LNCaP clone FGC (cell line): ENCODE results near the gene SCPEP1.
"Not testable (repeated sequence)": the region's sequence is repeated elsewhere in the genome, so short reads cannot be mapped to it uniquely, and the experiment has no call there.

Experiments
- DNase-seq: peaks from one replicate; pipeline ENCODE4 v3.0.0-alpha.2; 2011; ENCODE audit warnings: low read depth
- H3K4me3 ChIP-seq: 2 replicates; pipeline ENCODE4 v1.5.1; 2011; ENCODE audit warnings: mild to moderate bottlenecking, low read depth, low read length, control low read depth
- TF ChIP-seq, protein P1 (sequence below): IDR thresholded peaks from 2 replicates; pipeline ENCODE4 v1.5.1; 2012; ENCODE audit warnings: mild to moderate bottlenecking; ENCODE audit not compliant: control insufficient read depth, insufficient read depth; ENCODE audit errors: extremely low read depth

The SCPEP1 gene

GRCh38 chr17:56934280-56934679 lies 43.7 kb upstream of the SCPEP1 start:
- TF ChIP-seq, protein P1, sequence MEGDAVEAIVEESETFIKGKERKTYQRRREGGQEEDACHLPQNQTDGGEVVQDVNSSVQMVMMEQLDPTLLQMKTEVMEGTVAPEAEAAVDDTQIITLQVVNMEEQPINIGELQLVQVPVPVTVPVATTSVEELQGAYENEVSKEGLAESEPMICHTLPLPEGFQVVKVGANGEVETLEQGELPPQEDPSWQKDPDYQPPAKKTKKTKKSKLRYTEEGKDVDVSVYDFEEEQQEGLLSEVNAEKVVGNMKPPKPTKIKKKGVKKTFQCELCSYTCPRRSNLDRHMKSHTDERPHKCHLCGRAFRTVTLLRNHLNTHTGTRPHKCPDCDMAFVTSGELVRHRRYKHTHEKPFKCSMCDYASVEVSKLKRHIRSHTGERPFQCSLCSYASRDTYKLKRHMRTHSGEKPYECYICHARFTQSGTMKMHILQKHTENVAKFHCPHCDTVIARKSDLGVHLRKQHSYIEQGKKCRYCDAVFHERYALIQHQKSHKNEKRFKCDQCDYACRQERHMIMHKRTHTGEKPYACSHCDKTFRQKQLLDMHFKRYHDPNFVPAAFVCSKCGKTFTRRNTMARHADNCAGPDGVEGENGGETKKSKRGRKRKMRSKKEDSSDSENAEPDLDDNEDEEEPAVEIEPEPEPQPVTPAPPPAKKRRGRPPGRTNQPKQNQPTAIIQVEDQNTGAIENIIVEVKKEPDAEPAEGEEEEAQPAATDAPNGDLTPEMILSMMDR, result no peak
- no peak for DNase-seq
- no peak overlapping the region for H3K4me3 ChIP-seq

GRCh38 chr17:56935461-56935860 lies 42.5 kb upstream of the SCPEP1 start:
- TF ChIP-seq, protein P1, result no peak

GRCh38 chr17:56936697-56937322 lies 41.1 kb upstream of the SCPEP1 start:
- H3K4me3 ChIP-seq, result no peak overlapping the region
- no peak for DNase-seq
- TF ChIP-seq, protein P1, result no peak

More at GRCh38 chr17:56935461-56935860, 42.5 kb upstream of the SCPEP1 start:
- no peak overlapping the region for H3K4me3 ChIP-seq
- no peak for DNase-seq

DNA sequence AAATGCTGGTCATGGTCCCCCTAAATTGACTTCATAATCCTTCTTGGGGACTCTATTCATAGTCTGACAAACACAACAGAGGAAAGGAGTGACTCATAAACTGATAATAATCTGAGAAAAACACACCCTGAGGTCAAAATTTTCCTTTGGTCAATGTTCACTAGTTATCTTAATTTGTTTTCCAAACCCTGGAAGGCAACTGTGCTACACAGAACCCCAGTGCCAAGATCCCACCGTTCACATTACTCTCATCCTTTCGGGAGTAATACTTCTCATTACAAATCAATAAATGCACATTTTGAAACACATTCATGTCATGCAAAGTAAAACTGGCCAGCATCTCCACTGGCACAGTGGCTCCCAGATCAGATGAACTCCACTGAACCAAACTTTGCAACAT lies 40.2 kb upstream of the SCPEP1 start:
- H3K4me3 ChIP-seq, result no peak overlapping the region
- TF ChIP-seq, protein P1, result no peak
- DNase-seq, result no peak

GRCh38 chr17:56938206-56938605 lies 39.7 kb upstream of the SCPEP1 start:
- not testable (repeated sequence) for DNase-seq, H3K4me3 ChIP-seq

GRCh38 chr17:56939869-56940484 lies 38.0 kb upstream of the SCPEP1 start:
- DNase-seq, result no peak
- TF ChIP-seq, protein P1, result peak; percentile 57

GRCh38 chr17:56943505-56944125 lies 34.3 kb upstream of the SCPEP1 start:
- TF ChIP-seq, protein P1, result no peak
- H3K4me3 ChIP-seq, result no peak overlapping the region
- no peak for DNase-seq

More at GRCh38 chr17:56939869-56940484, 38.0 kb upstream of the SCPEP1 start:
- no peak overlapping the region for H3K4me3 ChIP-seq
